ENCODE measurements around the gene GALNT7. TPM values are rescaled to one million over a fixed set of nuclear protein-coding genes. Genes with fewer than 3 reads are reported as not detected.

Gene GALNT7
- total and polyA plus RNA-seq, 2 of the 13 experiments (the other 11 are each of a cell fraction or from before 2014, with no cell fraction given), result 0.08 to 0.13 TPM

DNA sequence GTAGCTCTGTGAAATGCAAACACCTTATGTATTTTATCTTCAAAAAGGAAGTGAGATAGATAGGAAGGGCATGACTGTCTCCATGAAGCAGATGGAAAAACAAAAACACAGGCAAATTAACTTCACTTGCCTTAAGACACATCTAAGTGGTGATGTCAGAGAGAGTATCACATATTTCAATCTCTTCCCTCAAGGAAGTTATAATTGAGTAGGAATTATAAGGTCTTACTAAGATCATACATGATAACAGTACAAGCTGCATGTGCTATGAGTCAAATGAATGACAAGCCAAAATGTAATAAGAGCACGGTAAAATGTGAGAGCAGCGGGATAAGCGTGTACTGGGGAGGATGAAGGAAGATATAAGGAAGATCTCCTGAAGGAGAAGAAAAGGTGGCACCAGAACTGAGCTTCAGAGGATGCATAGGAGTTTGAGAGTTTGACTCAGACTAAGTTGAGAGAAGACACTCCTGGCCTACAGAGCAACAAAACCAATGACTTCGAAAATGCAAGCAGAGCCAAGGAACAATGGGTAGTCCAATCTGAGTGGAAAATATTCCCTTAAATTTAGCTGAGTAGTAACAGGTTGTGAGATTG, 43.3 kb upstream of the GALNT7 start (continued):
- TF ChIP-seq MEIS1 (CRISPR knock-in tag; IDR thresholded peaks at IDR 0.05; ENCODE audit: borderline replicate concordance) (no peak), ONECUT2 (CRISPR knock-in tag; IDR thresholded peaks at IDR 0.05) (no peak), GATAD2A (CRISPR knock-in tag; IDR thresholded peaks at IDR 0.05) (no peak)

GRCh38 chr4:173128199-173128890, 40.3 kb upstream of the GALNT7 start:
- H3K27ac ChIP-seq (ENCODE audit: extremely low read length, insufficient read depth, low read length), result no peak overlapping the region
- no peaks in the 10 kb centered on the region for H3K4me1 ChIP-seq (ENCODE audit: insufficient read depth, low read length)
- no peaks in the 10 kb centered on the region for H3K36me3 ChIP-seq (replicated peaks in 1 of 2; ENCODE audit: control insufficient read depth in 1 of 2, insufficient read depth in 2 of 2, low read length in 2 of 2)
- WGBS (ENCODE audit: low lambda C conversion rate), result 2% methylated on average over 6 of the region's 6 CpGs
- ChIA-PET POLR2A (no interaction called here), CTCF (ENCODE audit: low intra/inter-chr PET ratio, low total read pairs) (no interaction called here)
- H3K9me3 ChIP-seq (ENCODE audit: low read length), result no peaks in the 10 kb centered on the region
- H4K20me1 ChIP-seq (ENCODE audit: insufficient read depth, low read length), result no peaks in the 10 kb centered on the region
- intact Hi-C loops (cut with micrococcal nuclease; ENCODE audit: unreplicated experiment) (no loop called here), in situ Hi-C loops (cut with HindIII; ENCODE audit: extremely low pct_ligation_motif_present, low pct_unique_long_range_greater_than_20kb) (no loop called here)
- no peak overlapping the region for H3K4me2 ChIP-seq (ENCODE audit: low read depth, low read length)
- FAIRE-seq (no peak), DNase-seq (ENCODE audit: low spot score) (no peak), ATAC-seq (no peak)
- no peaks in the 10 kb centered on the region for H3K27me3 ChIP-seq (ENCODE audit: control insufficient read depth in 1 of 2, insufficient read depth in 2 of 2, low read length in 2 of 2)
- no TSS peak for BruUV-seq (replicated peaks)
- no peak overlapping the region for H3K4me3 ChIP-seq (replicated peaks in 1 of 3; ENCODE audit: insufficient read depth in 1 of 3, low read depth in 2 of 3, low read length in 3 of 3)
- H3K79me2 ChIP-seq (ENCODE audit: insufficient read depth, low read length), result no peaks in the 10 kb centered on the region
- H2AFZ ChIP-seq (ENCODE audit: low read length), result no peak overlapping the region
- H3K9ac ChIP-seq (ENCODE audit: insufficient read depth, low read depth, low read length), result no peak overlapping the region
- TF ChIP-seq ZNF446 (CRISPR knock-in tag; IDR thresholded peaks at IDR 0.05) (no peak), ZNF816 (CRISPR knock-in tag; IDR thresholded peaks at IDR 0.05; ENCODE audit: borderline replicate concordance) (no peak), CHCHD3 (CRISPR knock-in tag; IDR thresholded peaks at IDR 0.05) (no peak), ZNF776 (CRISPR knock-in tag; IDR thresholded peaks at IDR 0.05) (no peak), YY1 (IDR thresholded peaks at IDR 0.05; ENCODE audit: insufficient read depth, insufficient replicate concordance, low read depth, low read length) (no peak), TAF15 (IDR thresholded peaks at IDR 0.05; ENCODE audit: low read depth, low read length, poor library complexity, severe bottlenecking) (no peak), ZNF296 (CRISPR knock-in tag; conservative IDR thresholded peaks at IDR 0.05) (no peak), ZNF615 (CRISPR knock-in tag; IDR thresholded peaks at IDR 0.05; ENCODE audit: borderline replicate concordance) (no peak), SP4 (CRISPR knock-in tag; IDR thresholded peaks at IDR 0.05) (no peak), CSRNP1 (CRISPR knock-in tag; IDR thresholded peaks at IDR 0.05) (no peak), ZNF652 (CRISPR knock-in tag; IDR thresholded peaks at IDR 0.05; ENCODE audit: borderline replicate concordance, low read depth) (no peak), ZNF225 (CRISPR knock-in tag; IDR thresholded peaks at IDR 0.05) (no peak), SNAPC2 (CRISPR knock-in tag; IDR thresholded peaks at IDR 0.05) (no peak), ZNF432 (CRISPR knock-in tag; IDR thresholded peaks at IDR 0.05; ENCODE audit: borderline replicate concordance) (no peak)
- TF ChIP-seq, protein P1, sequence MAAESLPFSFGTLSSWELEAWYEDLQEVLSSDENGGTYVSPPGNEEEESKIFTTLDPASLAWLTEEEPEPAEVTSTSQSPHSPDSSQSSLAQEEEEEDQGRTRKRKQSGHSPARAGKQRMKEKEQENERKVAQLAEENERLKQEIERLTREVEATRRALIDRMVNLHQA (CRISPR knock-in tag; IDR thresholded peaks at IDR 0.05), result no peak
- TF ChIP-seq, protein P2, sequence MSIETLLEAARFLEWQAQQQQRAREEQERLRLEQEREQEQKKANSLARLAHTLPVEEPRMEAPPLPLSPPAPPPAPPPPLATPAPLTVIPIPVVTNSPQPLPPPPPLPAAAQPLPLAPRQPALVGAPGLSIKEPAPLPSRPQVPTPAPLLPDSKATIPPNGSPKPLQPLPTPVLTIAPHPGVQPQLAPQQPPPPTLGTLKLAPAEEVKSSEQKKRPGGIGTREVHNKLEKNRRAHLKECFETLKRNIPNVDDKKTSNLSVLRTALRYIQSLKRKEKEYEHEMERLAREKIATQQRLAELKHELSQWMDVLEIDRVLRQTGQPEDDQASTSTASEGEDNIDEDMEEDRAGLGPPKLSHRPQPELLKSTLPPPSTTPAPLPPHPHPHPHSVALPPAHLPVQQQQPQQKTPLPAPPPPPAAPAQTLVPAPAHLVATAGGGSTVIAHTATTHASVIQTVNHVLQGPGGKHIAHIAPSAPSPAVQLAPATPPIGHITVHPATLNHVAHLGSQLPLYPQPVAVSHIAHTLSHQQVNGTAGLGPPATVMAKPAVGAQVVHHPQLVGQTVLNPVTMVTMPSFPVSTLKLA (IDR thresholded peaks at IDR 0.05), result no peak

All from HepG2 (cell line).